ENCODE data around the gene PHKA2.
"Not testable (repeated sequence)": the region's sequence is repeated elsewhere in the genome, so short reads cannot be mapped to it uniquely, and the experiment has no call there.

The PHKA2 gene

DNA sequence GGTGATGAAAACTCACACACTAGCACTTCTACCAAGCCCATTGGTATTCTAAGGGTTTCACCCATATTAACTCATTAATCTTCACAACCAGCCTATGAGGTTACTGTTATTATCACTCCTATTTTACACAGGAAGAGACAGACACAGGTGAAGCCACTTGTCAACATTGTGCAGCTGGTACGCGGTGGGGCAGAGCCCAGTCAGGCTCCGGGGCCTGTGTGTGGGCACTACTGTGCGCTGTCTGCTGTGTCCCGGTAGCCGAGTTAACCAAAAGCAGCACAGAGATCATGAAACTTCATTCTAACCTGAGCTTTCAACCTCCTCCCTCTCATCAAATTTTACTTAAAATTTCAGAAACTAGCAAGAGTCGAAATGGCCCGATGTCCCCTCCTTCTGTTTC lies 111.3 kb downstream of the PHKA2 start:
- DNase-seq (ENCODE audit: low read depth in 1 of 2, low spot score in 1 of 2): no peak

DNA sequence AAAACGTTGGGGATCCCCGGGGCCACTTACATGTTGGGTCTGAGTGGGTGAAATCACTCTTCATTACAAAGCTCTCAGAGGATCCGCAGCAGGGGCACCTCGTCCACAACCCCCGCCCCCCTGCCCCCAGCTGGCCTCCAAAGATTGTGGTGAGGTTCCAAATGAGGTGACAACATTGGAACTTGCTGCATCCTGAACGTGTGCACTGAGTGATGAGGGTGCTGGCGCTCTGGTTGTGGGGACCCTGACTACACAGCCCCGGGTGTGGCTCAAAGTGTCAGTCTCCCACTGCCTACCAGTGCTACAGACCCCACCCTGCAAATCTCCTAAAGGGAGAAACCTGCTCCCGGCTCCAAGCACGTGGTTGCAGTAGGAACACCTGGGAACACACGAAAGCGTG lies 111.9 kb downstream of the PHKA2 start:
- no peak for DNase-seq (ENCODE audit: low read depth in 1 of 2, low spot score in 1 of 2)

DNA sequence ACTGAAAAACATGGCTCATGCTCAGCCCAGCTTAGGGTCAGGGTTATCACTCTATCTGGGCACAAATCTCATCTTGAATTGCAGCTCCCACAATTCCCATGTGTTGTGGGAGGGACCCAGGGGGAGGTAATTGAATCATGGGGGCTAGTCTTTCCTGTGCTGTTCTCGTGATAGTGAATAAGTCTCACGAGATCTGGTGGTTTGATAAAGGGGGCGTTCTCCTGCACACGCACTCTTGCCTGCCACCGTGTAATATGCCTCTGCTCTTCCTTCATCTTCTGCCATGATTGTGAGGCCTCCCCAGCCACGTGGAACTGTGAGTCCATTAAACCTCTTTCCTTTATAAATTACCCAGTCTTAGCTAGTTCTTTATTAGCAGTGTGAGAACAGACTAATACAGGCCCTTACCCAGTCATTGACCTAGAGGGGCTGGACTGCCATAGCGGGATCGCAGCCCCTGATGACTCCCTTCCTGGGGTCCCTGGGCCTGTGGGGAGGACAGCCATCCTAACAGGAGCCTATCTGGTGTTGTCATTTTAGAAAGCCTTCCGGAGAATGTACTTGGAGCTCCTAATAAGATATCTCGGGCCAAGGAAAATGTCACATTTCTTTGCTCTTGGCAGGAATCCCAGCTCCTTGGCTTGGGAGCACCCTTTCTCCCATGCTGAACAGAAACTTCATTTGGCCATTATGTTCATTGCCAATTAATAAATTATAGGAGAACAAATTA lies 112.6 kb downstream of the PHKA2 start:
- no peak for DNase-seq (ENCODE audit: low read depth in 1 of 2, low spot score in 1 of 2)

DNA sequence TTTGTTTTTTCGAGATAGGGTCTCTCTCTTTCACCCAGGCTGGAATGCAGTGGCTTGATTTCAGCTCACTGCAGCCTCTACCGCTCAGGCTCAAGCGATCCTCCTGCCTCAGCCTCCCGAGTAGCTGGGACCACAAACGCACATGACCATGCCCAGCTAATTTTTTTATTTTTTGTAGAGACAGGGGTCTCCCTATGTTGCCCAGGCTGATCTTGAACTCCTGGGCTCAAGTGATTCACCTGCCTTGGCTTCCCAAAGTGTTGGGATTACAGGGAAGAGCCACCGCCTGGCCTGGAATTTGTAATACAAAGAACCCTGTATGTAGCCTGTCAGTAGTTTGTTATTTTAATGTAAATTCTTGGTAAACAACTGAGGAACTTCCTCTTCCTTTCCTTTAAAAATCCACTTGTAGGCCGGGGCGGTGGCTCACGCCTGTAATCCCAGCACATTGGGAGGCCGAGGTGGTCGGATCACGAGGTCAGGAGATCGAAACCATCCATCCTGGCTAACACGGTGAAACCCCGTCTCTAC lies 119.5 kb downstream of the PHKA2 start:
- no peak for DNase-seq (ENCODE audit: low read depth in 1 of 2, low spot score in 1 of 2)

DNA sequence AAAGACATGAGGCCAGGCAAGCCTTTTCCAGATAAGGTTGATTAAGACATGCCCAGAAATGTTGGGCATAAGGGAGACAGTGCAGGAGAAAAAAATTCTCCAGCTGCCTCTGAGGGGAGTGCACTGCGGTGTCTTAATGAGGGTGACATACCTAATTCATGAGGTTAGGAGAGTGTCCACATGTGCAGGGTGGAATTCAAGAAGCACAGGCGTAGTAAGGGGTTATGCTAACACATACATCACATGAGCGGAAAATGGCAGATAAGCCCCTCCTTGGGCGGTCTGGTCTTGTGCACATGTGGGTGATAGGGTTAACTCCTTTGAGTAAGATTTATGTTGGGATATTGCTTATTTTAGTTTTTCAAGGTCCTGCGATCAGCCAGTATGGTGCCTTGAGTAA lies 122.4 kb downstream of the PHKA2 start:
- no peak for DNase-seq (ENCODE audit: low read depth in 1 of 2, low spot score in 1 of 2)

DNA sequence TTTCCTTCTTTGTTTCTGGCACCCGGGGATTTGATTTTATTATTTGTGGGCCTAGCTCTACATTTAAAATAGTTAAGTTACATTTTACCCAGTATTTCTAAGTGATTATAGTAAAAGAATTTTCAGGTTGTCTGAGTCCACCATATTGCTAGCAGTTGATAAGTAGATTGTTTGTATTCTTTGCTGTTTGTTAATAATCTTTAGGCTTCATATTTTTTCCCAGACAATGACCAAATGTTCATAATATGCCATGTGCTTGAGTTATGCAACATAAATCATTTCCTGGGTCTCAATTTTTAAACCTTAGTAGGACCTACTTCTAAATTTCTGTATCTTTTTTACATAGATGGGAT lies 127.3 kb downstream of the PHKA2 start:
- no peak for DNase-seq (ENCODE audit: low read depth in 1 of 2, low spot score in 1 of 2)

DNA sequence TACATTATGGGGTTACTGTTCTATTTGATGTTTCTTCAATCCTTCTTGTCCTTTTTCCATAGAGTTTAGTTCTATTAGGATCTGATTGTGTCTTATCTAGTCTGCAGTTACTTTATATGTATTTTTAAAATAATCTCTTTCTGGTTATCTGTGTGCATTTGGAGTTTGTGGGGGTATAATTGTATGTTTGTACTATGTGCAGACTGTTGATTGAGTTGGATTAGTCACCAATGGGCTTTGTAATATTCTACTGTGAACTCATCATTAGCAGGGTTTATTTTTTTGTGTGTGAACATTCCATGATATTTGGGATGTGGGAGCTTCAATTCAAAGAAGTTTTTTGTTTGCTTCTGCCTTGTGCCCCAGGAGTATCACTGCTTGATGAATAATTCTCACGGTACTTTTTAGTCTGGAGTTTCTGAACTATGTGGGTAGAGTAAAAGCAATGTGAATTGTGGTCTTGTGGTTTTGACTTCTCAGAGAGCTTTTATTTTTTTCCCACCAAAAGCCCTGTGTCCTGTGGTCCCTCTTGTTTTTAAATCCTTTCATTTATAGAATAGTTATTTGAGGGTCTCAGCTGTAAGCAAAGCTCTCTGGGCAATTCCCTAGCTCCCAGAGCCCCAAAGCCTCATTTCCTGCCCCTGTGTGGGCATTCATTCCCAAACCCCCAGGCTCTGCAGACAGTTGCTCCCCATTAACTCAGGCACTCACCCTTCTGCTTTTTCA lies 127.8 kb downstream of the PHKA2 start:
- no peak for DNase-seq (ENCODE audit: low read depth in 1 of 2, low spot score in 1 of 2)

DNA sequence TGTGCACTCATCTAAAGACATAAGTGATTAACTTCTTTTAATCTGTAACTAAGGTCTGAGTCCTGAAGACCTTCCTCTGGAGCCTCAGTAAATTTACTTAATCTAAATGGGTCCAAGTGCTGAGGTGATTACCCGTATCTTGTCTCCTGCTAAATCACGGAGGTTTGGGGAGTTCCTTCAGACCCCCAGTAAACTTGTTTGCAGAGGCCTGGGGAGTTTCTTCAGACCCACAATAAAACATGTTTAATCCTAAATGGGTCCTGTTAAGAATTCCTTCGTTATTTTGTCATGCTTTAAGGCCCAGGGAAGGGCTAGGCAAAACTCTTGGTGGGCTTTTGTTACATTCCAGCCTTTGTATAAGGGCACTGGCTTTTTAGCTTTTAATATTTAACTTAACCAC lies 136.0 kb downstream of the PHKA2 start:
- not testable (repeated sequence) for DNase-seq (ENCODE audit: low read depth in 1 of 2, low spot score in 1 of 2)

Data from activated T-helper 1 cell treated with anti-CD3 and anti-CD28 coated beads, Interleukin-2, amount 50 U/mL, for 16 hours (primary cell).